IPS DF 19.7 (cell line): Measurements from ENCODE around the gene SYN1.
"Not testable (repeated sequence)": the region's sequence is repeated elsewhere in the genome, so short reads cannot be mapped to it uniquely, and the experiment has no call there.

Source experiments
- DNase-seq: peaks from one replicate; pipeline ENCODE4 v3.0.0-alpha.2; 2013; ENCODE audit warnings: low read depth, low spot score

Gene SYN1

DNA sequence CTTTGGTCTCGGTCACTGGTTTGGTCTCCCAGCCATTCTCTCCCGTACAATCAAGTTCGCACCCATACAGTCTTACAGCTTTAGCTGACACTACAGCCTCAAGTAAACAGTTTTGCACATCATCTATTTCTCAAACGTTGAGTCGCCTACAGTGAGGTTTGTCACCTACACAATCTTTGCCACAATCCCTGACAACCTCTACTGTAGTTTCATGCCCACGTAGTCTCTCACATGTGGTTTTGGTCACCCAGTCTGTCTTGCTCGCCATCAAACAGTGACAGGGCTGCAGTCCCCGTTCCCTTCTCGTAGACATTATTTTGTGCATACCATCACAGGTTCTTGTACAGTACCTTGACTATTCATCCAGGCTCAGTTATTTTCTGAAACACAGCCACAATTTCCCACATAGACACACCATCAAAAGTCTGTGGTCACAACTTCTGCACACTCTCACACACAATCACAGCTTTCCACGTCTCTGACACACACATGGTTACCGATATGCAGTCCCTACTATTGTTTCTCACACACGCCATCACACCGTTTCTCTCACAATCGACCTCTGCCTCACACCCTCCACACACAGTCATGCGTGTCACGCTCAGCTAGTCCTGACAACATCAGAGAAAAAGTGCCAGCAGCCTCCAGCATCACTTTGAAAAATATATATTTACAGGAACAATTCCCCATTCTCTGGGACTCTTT is 15.4 kb upstream of the SYN1 start:
- no peak for DNase-seq

- DNase-seq = no peak
Measured at GRCh38 chrX:47633689-47634590, 14.3 kb upstream of the SYN1 start.

DNA sequence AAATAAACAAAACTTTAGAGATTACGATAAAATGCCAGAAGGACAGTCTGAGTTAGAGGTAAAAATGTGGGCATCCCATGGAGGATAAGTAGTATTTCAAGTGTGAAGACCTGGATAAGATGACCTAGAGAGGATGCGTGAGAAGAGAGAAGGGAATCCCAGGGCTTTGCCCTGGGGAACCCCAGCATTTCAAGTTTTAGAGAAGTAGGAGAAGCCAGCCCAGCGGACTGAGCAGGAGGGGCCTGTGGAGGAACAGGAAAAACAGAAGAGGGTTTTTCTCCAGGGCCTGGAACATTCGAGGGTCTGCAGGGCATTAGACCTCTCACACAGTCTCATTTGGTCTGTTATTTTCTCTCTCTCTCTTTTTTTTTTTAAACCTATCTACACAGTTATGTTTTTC is 13.0 kb upstream of the SYN1 start:
- DNase-seq = no peak

- DNase-seq = no peak
Measured at GRCh38 chrX:47631676-47632075, 12.0 kb upstream of the SYN1 start.

DNA sequence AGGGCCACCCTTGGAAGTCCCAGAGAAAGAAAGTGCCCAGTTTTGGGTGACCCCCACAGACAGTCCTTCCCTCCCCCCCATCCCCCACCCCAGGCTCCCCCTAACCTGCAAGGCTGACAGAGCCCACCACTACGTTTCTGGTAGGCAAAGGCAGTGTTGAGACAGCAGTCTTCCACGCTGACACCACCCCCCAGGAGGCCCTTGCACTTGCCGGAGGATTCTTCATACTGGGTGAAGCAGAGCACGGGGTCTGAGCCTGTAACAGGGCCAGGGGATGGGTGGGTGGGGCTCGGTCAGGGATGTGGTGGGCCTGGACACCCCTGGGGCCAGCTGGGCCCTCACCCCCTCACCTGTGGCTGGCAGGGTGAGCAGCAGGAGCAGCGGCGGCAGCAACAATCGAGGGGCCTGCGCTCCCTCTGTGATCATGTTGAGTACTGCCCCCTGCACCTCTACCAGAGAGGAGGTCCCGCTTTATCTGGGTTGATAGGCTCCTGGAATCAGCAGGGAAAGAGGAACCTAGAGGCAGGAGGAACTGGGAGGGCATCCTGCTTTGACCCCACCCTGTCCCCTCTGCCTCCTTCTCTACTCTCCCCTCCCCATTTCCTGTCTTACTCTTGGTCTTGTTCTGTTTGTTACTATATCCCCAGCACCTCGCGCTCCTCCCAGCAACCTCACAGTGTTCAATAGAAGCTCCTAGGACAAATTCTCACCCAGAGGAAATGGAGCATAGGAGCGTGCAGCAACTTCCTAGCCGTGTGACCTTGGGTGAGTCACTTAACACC is 10.0 kb upstream of the SYN1 start, which contains the start of gene CFP:
Gene CFP, minus strand, starts transcription at position 512 of the 782 bp plus-strand sequence. Its CDS starts 86 bp downstream, at position 426.
- no peak for DNase-seq

- no peak for DNase-seq
Measured at GRCh38 chrX:47628982-47629381, 9.3 kb upstream of the SYN1 start.

- DNase-seq = no peak
Measured at GRCh38 chrX:47625365-47625764, 5.7 kb upstream of the SYN1 start.

- peak; percentile 82 for DNase-seq
Measured at GRCh38 chrX:47623540-47624027, 3.9 kb upstream of the SYN1 start.

DNA sequence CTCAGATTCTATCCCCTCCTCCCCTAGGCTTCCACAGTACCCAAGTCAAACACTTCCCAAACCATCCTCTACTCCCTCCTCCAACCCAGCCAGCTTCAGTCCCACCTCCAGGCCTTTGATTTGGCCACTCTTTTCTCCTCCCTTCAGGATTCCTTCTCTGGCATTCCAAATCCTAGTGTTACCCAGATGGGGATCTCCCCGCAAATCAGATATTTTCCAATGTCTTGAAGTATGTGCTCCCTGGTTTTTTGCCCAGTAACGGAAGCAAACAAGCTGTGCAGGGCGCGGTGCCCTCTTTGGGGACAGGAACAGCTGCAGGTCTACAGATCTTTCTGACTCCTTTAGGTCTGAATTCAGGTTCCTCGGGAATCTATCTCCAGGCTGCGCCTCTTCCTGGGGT is 2.2 kb upstream of the SYN1 start:
- DNase-seq = no peak

DNA sequence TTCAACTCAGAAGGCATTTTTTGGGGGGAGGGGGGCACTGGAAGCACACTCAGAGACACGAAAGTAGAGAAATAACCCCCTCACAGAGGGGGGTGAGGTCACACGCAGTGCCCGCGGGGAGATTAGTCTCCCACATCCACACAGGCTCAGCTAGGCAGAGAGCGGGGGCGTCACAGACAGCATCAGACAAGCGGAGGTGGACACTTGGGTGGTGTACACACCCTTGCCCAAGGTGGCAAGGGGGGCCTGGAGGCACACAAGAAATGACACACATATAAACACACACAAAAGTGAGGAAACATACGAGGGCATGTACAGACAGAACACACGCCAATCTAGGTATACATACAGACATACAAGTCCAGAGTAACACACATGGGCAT is 637 bp upstream of the SYN1 start:
- DNase-seq = no peak

DNA sequence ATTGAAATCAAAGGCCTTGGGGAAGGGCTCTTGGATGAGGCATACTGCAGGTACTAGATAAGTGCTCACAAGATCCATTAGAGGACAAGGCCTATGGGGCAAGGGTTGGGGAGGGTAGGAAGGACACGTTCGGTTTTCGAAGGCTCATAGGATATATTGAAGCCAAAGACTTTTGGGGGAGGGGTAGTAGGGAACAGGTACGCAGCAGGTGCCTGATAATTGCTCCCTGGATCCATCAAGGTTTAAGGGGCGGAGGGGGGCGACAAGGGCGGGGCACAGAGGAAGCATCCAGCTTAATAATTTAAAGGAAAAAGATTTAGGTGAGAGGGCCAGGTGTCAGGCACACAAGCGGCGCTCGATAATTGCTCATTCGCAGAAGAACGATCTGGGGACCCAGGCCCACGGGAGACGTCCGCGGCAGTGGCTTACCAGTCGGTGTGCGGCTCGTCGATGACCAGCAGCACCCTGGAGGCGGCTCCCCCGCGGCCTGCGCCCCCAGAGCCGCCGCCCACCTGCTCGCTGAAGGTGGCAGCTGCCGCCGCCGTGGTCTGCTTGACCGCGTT is 653 bp downstream of the SYN1 start:
- DNase-seq = no peak

- DNase-seq = no peak
Measured at GRCh38 chrX:47614618-47615017, 5.0 kb downstream of the SYN1 start.

- no peak for DNase-seq
Measured at GRCh38 chrX:47613082-47613481, 6.6 kb downstream of the SYN1 start.

- DNase-seq = no peak
Measured at GRCh38 chrX:47612418-47612817, 7.2 kb downstream of the SYN1 start.

GRCh38 chrX:47611926-47612325 is 7.7 kb downstream of the SYN1 start:
- DNase-seq = no peak

GRCh38 chrX:47611489-47611888 is 8.2 kb downstream of the SYN1 start:
- DNase-seq = no peak

- DNase-seq = no peak
Measured at GRCh38 chrX:47610511-47610910, 9.1 kb downstream of the SYN1 start.

DNA sequence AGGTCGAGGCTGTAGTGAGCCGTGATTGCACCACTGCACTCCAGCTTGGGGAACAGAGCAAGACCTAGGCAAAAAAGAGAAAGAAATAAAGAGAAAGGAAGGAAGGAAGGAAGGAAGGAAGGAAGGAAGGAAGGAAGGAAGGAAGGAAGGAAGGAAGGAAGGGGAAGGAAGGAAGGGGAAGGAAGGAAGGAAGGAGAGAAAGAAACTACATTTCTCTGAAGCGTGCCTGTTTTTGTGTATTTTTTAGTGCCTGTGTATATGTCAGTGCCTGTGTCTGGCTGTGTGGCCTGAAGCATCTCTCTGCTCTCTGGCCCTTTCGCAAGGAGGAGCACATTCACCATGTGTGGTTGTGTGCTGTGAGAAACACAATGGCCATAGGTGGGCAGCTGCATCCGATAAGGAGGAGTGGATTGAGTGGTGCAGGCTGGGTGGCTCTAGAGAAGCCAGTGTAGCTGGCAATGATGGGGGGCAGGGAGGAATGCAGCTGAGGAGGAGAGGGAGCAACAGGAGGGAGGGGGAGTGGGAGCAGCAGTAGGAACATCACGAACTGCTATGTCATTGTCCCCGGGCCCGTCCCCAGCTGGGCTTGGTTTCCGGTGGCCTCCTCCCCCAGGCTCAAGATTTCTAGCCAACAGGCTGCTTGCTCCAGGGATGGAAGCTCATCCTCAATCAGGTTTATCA is 11.4 kb downstream of the SYN1 start:
- peak; percentile 73 for DNase-seq

DNA sequence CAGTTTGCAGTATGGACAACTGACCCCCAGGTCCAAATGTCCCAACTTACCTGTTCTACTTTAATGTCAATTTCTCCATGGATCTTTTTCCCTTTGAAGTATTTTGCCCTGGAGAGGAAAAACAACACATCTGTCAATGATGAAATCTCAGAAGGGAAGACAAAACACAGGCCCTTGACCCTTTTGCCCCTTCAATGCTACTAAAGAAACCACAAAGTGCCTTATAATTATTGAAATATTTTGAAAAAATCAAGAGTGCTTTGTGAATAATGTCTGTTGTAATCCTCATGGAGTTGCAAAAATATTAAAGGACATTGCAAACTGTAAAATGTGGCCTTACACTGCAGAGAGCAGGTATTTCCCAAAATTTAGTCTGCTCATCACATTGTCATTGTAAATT is 12.6 kb downstream of the SYN1 start:
- no peak for DNase-seq

- no peak for DNase-seq
Measured at GRCh38 chrX:47605024-47605423, 14.6 kb downstream of the SYN1 start.

DNA sequence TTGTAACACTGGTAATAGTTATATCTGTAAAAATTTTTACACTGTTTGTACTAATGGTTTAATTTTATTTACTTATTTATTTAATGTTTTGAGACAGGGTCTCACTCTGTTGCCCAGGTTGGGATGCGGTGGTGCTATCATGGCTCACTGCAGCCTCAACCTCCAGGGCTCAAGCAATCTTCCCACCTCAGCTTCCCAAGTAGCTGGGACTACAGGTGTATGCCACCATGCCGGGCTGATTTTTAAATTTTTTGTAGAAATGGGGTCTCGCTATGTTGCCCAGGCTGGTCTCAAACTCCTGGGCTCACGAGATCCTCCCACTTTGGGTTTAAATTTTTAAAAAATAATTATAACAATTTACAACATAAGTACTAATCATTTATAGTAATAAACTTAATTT is 16.5 kb downstream of the SYN1 start:
- not testable (repeated sequence) for DNase-seq
